ENCODE measurements around the gene HIF1A.
"Not testable (repeated sequence)": the region's sequence is repeated elsewhere in the genome, so short reads cannot be mapped to it uniquely, and the experiment has no call there.

HIF1A gene

GRCh38 chr14:61694830-61695694 is at the start of gene HIF1A:
TSS of gene HIF1A (plus strand) at chr14:61695513. CDS start at chr14:61695805, 292 bp downstream.
- DNase-seq, result peak; percentile 98

DNA sequence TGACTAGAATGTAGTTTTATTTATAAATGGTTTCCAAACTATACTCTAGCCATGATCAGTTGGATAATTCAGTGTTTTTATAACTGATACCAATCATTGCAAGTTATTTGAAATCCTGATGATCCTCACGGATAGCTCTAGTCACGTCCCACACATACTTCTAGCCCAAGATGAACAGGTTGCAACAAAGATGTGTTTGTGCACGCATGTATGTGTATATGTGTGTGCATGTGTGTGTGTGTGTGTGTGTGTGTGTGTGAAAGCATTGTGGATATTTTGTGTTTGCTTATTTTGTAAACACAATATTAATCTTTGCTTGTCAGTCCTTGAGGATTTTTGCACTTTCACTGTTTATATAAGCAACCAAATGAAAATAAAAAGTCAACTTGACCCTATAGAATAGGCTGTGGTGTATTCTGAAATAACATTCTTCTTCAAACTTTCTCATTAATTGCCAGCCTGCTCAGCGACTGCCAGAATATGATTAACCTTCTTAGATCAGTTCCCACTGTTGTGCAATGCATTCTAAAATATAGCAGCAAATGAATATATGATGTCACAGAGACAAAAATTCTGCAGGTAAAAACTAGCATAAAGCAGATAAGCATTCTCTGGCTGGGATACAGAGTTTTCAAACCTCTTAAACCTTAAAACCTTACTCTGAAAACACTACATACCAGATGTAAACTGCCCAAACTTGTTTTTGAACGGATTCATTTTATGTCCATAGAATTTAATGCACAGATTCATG is 48.8 kb upstream of the HIF1A start:
- DNase-seq, result no peak

GRCh38 chr14:61647704-61648103 is 47.6 kb upstream of the HIF1A start:
- DNase-seq, result no peak

DNA sequence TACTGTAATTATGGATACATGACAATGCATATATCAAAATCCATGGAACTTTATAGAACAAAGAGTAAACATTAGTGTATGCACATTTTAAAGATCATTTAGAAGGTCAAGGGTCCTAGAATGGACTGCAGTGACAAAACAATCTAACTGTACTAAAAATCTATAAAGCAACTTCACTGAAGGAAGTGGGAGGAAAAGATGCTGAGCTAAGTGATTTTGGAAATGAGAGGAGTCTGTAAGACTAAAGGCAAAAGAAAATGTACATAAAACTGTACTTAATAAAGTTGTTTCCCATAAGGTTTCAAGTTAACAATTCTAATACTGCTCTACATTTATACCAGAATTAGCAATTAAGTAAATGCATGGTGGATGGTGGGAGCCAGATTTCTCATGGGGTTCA is 46.9 kb upstream of the HIF1A start:
- no peak for DNase-seq

DNA sequence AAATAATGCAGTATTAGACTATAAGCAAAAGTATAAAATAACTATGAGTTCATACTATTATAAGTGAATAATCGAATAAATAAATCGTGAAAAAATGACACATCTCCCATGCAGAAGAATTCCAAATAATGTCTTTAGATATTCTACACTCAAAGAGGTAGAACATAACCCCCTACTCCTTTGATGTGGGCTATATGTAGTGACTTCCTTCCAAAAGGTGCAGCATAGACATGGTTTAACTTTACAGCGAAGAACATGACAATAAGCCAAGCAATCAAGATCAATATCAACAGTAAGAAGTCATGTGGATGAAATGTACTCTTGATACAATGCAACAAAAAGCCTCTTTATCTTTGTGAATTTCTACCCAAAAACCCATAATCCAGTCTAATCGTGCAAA is 46.0 kb upstream of the HIF1A start:
- DNase-seq, result no peak

- no peak for DNase-seq
Measured at GRCh38 chr14:61651355-61651754, 44.0 kb upstream of the HIF1A start.

DNA sequence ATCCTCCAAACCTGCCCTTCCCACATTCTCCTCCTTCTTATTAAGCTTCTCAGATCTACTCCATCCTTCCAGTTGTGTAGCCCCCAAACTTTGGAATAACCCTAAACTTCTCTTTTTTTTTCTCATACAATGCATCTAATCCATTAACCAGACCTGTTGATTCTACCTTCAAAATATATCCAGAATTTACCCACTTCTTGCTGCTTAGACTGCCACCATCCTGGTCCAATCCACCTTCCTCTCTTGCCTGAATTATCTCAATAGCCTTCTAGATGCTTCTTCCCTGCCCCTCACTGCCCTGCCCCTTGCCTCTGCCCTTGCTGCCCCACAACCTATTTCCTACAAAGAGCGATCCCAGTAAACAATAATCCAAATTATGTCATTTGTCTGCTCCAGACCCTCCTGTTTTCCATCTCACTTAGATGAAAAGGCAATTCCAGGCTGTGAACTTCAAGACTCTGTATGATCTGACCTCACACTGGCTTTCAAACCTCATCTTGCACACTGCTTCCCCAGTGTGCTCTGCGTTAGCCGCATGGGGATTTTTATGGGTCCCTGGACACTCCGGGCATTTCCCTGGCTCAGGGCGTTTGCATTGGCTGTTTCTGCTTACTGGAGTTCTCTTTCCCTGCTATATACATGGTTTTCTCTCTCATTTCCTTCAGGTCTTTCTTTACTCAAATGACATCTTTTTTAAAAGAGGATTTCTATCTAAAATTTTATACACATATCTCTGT is 42.6 kb upstream of the HIF1A start:
- DNase-seq, result no peak

DNA sequence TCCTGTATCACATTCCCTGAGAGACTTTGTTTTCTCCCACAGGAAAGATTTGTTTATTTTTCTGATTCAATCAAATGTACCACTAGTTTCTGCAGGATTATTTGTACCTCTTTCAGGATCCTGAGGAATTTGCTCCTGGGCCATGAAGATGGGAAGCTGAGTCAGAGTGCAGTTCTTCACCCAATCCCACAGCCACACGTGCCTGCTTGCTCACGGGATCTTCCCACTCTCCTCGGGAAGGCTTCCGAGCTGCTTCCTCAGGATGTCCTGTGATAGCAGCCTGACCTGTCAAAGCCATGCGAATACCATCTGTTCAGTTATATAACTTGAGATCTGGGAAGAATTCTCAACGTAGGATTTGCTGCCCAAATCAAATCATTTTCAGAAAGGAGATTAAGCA is 41.8 kb upstream of the HIF1A start:
- DNase-seq, result no peak

DNA sequence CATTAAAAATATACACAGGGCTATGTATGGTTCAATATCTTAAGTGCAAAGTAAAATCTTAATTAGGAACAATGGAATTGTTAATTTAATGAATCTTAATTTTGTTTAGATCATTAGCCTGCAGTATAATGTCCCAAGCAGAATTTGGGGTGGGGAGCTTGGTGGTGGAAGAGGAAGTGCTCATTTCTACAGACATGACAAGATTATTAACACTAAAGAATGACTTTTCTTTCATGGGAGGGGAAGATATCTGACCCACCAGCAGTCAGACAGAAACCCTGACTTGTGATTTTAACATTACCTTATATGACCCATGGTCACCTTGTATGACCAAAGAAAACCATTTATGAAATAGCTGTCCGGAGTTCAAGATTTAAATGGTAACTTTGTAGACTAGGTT is 41.3 kb upstream of the HIF1A start:
- no peak for DNase-seq

GRCh38 chr14:61655777-61656176 is 39.5 kb upstream of the HIF1A start:
- DNase-seq, result no peak

DNA sequence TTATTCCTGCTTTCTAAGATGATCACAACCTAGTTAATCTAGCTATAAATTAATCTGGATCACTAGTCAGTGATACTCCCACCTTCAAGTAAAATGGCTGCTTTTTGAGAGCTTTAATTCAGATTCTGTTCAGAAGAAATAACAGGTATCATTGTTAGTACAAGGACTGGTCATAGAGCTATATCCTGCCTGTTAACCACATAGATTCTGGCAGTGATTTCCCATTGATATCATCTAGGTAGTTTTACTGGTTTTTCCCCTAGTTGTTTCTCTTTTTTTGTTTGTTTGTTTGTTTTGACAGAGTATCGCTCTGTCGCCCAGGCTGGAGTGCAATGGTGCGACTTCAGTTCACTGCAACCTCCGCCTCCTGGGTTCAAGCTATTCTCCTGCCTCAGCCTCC is 39.0 kb upstream of the HIF1A start:
- no peak for DNase-seq

- not testable (repeated sequence) for DNase-seq
Measured at GRCh38 chr14:61658111-61658510, 37.2 kb upstream of the HIF1A start.

DNA sequence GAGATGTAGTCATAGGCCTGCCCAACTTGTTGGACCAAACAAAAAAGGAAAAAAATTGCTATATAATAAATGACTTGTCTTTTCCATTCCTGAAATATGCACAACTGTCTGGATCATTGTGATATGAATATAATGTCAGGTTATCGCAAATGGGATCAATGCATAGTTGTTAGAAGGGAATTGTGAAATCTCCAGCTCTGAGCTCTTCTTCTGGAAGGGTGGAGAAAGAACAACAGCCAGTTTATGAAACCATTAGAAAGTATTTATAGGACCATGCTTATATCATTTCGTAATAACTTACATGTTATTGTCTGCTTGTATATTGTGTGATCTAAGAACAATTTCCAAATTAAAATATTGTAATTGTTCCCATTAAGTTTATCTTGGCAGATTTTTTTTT is 35.7 kb upstream of the HIF1A start:
- no peak for DNase-seq

- no peak for DNase-seq
Measured at GRCh38 chr14:61661471-61662400, 33.6 kb upstream of the HIF1A start.

GRCh38 chr14:61662437-61663311 is 32.6 kb upstream of the HIF1A start:
- DNase-seq, result peak; percentile 80

GRCh38 chr14:61663312-61663979 is 31.9 kb upstream of the HIF1A start:
- DNase-seq, result no peak

DNA sequence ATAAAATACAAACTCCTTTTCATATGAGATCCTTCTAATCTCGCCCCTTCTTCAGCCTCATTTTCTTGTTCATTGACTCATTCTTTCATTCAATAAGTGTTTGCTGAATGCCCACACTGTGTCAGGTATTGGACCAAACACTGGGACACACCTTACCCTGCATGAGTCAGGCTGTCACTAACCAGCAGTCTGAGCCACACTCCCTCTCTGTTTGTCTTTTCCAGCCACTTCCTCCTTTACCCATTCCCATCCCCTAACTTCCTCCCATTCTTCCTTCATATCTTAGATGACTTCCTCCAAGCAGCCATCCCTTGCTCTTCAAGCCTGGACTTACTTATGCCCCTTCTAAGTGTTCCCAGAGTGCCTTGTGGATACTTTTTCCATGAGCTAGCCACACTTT is 27.0 kb upstream of the HIF1A start:
- peak; percentile 52 for DNase-seq

- DNase-seq, result no peak
Measured at GRCh38 chr14:61670576-61670975, 24.7 kb upstream of the HIF1A start.

DNA sequence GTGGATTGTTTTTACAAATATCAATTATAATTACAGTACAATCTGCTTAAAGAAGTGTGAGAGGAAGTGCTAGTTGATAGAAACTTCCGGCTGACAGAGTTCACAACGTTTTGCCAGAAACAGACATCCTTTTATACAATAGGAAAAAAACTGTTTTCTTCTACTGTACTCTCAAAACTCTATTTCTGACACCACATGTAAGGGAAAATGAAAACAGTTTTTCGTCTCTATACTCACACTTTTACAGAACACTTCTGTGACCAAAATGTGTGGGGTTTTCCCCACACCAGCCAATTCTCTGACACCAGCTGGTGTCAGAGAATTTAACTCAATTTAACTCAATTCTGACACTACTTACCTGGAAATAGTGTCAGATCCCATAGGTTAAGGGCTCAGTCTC is 24.2 kb upstream of the HIF1A start:
- no peak for DNase-seq

GRCh38 chr14:61672796-61673195 is 22.5 kb upstream of the HIF1A start:
- peak; percentile 35 for DNase-seq

DNA sequence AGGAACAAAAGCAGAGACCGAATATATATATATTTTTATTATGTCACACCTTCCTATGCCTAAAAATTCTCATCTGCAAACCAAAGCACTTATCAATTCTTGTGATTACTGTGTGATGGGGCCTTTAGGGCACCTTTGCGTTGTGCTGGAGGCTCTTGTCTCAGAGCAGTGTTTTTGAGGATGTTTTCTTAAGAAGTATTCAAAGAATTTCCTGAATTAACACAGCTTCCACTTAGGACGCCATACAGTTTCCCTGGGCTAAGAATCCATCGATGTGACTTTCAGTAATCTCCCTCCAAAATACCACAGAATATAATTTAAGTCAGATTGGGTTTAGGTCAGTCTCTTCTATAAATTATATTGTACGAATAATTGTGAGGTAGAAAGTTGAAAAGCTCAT is 22.0 kb upstream of the HIF1A start:
- DNase-seq, result no peak

All from DMS53 (cell line).